Smooth muscle cell (in vitro differentiated cells): ENCODE data around the gene SF3B5. TPM values are rescaled to one million over a fixed set of nuclear protein-coding genes. Genes with fewer than 3 reads are reported as not detected.
A peak's percentile ranks its signal among the peaks of the same experiment; 100 is the strongest.

Experiments
- DNase-seq: peaks from one replicate; lab custom pipeline; 2025; ENCODE audit not compliant: unreplicated experiment; lab: John Stamatoyannopoulos, UW
- H2AFZ ChIP-seq: fragments of 200-600 bp; sonication (generic); 2 replicates; pipeline ENCODE4 v1.6.0; 2016; ENCODE audit warnings: antibody characterized with exemption, low read depth, mild to moderate bottlenecking
- H3F3A ChIP-seq: fragments of 200-600 bp; sonication (generic); 2 replicates; pipeline ENCODE4 v1.6.0; 2017; ENCODE audit warnings: antibody characterized with exemption, low read depth
- H3K27ac ChIP-seq: fragments of 200-600 bp; sonication (generic); 2 replicates; pipeline ENCODE4 v1.5.1; 2016; ENCODE audit warnings: low read depth, mild to moderate bottlenecking
- H3K27me3 ChIP-seq: fragments of 200-600 bp; sonication (generic); 2 replicates; pipeline ENCODE4 v1.6.1; 2016; ENCODE audit warnings: low read depth, mild to moderate bottlenecking
- H3K36me3 ChIP-seq: fragments of 200-600 bp; sonication (generic); 2 replicates; pipeline ENCODE4 v1.5.1; 2016; ENCODE audit warnings: low read depth
- H3K4me1 ChIP-seq: fragments of 200-600 bp; sonication (generic); 2 replicates; pipeline ENCODE4 v1.5.1; 2016; ENCODE audit warnings: low read depth
- H3K4me2 ChIP-seq: fragments of 200-600 bp; sonication (generic); 2 replicates; pipeline ENCODE4 v1.6.0; 2016; ENCODE audit warnings: mild to moderate bottlenecking
- H3K4me3 ChIP-seq: fragments of 200-600 bp; sonication (generic); 2 replicates; pipeline ENCODE4 v1.5.1; 2016; ENCODE audit warnings: mild to moderate bottlenecking
- H3K79me2 ChIP-seq: fragments of 200-600 bp; sonication (generic); 2 replicates; pipeline ENCODE4 v1.6.0; 2016; ENCODE audit warnings: low read depth, mild to moderate bottlenecking
- H3K9ac ChIP-seq: fragments of 200-600 bp; sonication (generic); 2 replicates; pipeline ENCODE4 v1.6.0; 2016; ENCODE audit warnings: low read depth
- H3K9me3 ChIP-seq: fragments of 200-600 bp; sonication (generic); replicated peaks from 2 replicates; pipeline ENCODE4 v1.5.1; 2016; ENCODE audit warnings: low read depth
- H4K20me1 ChIP-seq: fragments of 200-600 bp; sonication (generic); 2 replicates; pipeline ENCODE4 v1.6.0; 2016; ENCODE audit warnings: low read depth
- WGBS: methylation state at CpG from one replicate; pipeline ENCODE4 v1.1.7; 2016; ENCODE audit warnings: low lambda C conversion rate; 5-methylcytosine and 5-hydroxymethylcytosine counted together
- polyA plus RNA-seq: library from polyadenylated mRNA; unstranded; fragments of >200 nt; fragmentation: Nextera tagmentation; extraction: Ambion mirVana; gene quantifications from 2 replicates; pipeline ENCODE4 v1.2.1, GENCODE V29; 2016
- total RNA-seq: library from RNA; depleted of rRNA; stranded (reverse); fragments of >200 nt; gene quantifications from 2 replicates; pipeline ENCODE4 v1.2.3, GENCODE V29; 2014
- TF ChIP-seq, protein P1 (sequence below): fragments of 200-600 bp; sonication (generic); IDR thresholded peaks from 2 replicates; pipeline ENCODE4 v1.5.1; 2017; ENCODE audit warnings: borderline replicate concordance, mild to moderate bottlenecking, antibody characterized with exemption; ENCODE audit not compliant: insufficient read depth, poor library complexity, severe bottlenecking

The SF3B5 gene
- total and polyA plus RNA-seq, 2 experiments from 2014 or later: 156 to 189 TPM

DNA sequence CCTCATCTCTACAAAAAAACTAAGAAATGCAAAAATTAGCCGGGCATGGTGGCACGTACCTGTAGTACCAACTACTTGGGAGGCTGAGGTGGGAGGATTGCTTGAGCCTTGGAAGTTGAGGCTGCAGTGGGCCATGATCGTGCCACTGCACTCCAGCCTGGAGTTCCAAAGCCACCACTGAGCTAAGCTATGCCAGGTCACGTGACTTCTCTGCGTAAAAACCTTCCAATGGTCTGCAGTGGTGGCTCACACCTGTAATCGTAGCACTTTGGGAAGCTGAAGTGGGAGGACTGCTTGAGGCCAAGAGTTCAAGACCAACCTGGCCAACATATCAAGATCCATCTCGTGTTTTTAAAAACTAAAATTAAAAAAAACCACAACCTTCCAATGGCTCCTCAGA, 1.7 kb downstream of the SF3B5 start:
- no peak overlapping the region for H3K9ac ChIP-seq
- H3K36me3 ChIP-seq: no peaks in the 10 kb centered on the region
- H3K4me3 ChIP-seq: no peak overlapping the region
- no peaks in the 10 kb centered on the region for H3F3A ChIP-seq
- H3K27ac ChIP-seq: no peak overlapping the region
- H4K20me1 ChIP-seq: peaks cover 7% of the 10 kb centered on the region
- 85% methylated on average over 7 of the region's 7 CpGs for WGBS
- no peaks in the 10 kb centered on the region for H3K9me3 ChIP-seq
- H3K27me3 ChIP-seq: no peaks in the 10 kb centered on the region
- no peak for DNase-seq
- H3K4me1 ChIP-seq: peaks cover 8% of the 10 kb centered on the region
- TF ChIP-seq, protein P1, sequence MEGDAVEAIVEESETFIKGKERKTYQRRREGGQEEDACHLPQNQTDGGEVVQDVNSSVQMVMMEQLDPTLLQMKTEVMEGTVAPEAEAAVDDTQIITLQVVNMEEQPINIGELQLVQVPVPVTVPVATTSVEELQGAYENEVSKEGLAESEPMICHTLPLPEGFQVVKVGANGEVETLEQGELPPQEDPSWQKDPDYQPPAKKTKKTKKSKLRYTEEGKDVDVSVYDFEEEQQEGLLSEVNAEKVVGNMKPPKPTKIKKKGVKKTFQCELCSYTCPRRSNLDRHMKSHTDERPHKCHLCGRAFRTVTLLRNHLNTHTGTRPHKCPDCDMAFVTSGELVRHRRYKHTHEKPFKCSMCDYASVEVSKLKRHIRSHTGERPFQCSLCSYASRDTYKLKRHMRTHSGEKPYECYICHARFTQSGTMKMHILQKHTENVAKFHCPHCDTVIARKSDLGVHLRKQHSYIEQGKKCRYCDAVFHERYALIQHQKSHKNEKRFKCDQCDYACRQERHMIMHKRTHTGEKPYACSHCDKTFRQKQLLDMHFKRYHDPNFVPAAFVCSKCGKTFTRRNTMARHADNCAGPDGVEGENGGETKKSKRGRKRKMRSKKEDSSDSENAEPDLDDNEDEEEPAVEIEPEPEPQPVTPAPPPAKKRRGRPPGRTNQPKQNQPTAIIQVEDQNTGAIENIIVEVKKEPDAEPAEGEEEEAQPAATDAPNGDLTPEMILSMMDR: no peak
- H3K4me2 ChIP-seq: peak overlapping the region; percentile 100
- peaks cover 21% of the 10 kb centered on the region for H3K79me2 ChIP-seq
- no peak overlapping the region for H2AFZ ChIP-seq

DNA sequence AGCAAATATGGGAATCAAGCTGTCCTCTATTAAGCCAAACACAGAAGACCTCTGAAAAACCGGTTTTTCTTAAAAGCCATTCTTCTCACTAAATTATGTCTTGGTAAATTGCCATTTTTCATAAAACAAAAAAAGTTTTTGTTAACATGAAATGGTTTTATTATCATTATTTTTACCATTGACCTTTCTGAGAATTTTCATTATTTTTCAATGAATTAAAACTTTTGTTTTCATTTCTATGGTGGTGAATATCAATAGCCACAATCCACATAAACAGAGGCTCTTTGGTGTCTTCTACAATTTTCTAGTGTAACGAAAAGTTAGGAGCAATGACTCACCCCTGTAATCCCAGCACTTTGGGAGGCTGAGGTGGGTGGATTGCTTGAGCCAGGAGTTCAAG, 2.1 kb downstream of the SF3B5 start:
- Histone ChIP-seq H4K20me1 (peaks cover 7% of the 10 kb centered on the region), H3K4me2 (peak overlapping the region; percentile 100), H3K79me2 (peaks cover 21% of the 10 kb centered on the region), H3K4me1 (peaks cover 8% of the 10 kb centered on the region), H2AFZ (no peak overlapping the region), H3F3A (no peaks in the 10 kb centered on the region), H3K27me3 (no peaks in the 10 kb centered on the region), H3K4me3 (no peak overlapping the region), H3K27ac (no peak overlapping the region), H3K36me3 (no peaks in the 10 kb centered on the region), H3K9me3 (no peaks in the 10 kb centered on the region), H3K9ac (no peak overlapping the region)
- 70% methylated on average over 2 of the region's 2 CpGs for WGBS
- no peak for DNase-seq
- TF ChIP-seq, protein P1: no peak

DNA sequence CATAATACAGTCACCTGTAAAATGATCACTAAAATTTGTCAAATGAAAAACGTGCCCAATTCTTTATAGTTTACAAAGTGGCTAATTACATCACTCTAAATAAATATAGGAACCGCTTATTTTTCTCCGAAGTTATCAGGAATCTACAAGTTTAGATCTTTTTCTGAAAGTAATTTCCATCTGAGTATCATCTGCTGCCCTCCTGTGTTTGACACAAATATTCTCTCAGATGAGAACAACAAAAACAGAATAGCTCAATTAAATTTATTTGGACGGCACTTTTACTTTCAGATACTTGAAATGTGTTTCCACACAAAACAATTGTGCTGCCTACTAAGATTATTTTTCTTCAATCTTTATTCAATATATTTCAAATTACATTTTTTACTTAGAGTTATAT, 5.0 kb downstream of the SF3B5 start:
- H3K4me3 ChIP-seq: no peak overlapping the region
- TF ChIP-seq, protein P1: no peak
- no peak overlapping the region for H2AFZ ChIP-seq
- peaks cover 7% of the 10 kb centered on the region for H4K20me1 ChIP-seq
- no peaks in the 10 kb centered on the region for H3K36me3 ChIP-seq
- H3K79me2 ChIP-seq: peaks cover 21% of the 10 kb centered on the region
- no peak overlapping the region for H3K9ac ChIP-seq
- H3K4me2 ChIP-seq: no peak overlapping the region
- H3K9me3 ChIP-seq: no peaks in the 10 kb centered on the region
- H3K27me3 ChIP-seq: no peaks in the 10 kb centered on the region
- 62% methylated on average over 4 of the region's 4 CpGs for WGBS
- H3F3A ChIP-seq: no peaks in the 10 kb centered on the region
- peaks cover 8% of the 10 kb centered on the region for H3K4me1 ChIP-seq
- no peak for DNase-seq
- no peak overlapping the region for H3K27ac ChIP-seq

DNA sequence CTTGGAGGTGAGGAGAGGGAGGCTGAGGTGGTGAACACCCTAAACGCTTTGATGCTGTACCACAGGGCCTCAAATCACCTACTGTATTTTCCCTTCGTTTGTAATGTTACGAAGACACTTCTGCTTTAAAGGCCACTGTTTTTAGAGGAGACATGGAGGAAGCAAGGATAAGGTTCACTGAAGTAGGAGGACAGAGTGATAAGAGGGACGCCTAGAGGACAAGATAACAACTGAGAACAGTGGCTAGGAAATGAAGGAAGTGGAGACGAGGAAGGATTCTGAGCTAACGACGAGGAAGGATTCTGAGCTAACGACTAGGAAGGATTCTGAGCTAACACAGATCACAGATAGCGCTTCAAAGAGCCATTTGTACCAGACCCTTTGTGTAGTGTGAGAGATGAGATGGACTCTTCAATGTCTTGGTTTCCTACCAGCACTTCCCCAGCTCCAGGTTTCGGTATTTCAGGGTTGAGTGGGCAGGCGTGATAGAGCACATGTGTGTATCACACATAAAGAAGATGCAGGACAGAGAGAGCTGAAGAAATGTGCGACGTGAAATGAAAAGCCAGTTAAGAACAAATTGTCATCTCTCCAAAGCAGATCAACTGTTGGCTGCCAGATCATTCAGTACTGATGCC, 7.5 kb downstream of the SF3B5 start:
- H3K4me3 ChIP-seq: no peak overlapping the region
- H3F3A ChIP-seq: no peaks in the 10 kb centered on the region
- no peak overlapping the region for H3K9ac ChIP-seq
- H3K36me3 ChIP-seq: no peaks in the 10 kb centered on the region
- H4K20me1 ChIP-seq: no peaks in the 10 kb centered on the region
- TF ChIP-seq, protein P1: no peak
- no peak overlapping the region for H3K4me2 ChIP-seq
- no peaks in the 10 kb centered on the region for H3K27me3 ChIP-seq
- no peaks in the 10 kb centered on the region for H3K9me3 ChIP-seq
- no peaks in the 10 kb centered on the region for H3K4me1 ChIP-seq
- no peak overlapping the region for H2AFZ ChIP-seq
- 52% methylated on average over 13 of the region's 13 CpGs for WGBS
- no peaks in the 10 kb centered on the region for H3K79me2 ChIP-seq
- DNase-seq: no peak
- H3K27ac ChIP-seq: no peak overlapping the region
